GM12878 (cell line): ENCODE measurements around the gene MT1H. TPM values are rescaled to one million over a fixed set of nuclear protein-coding genes. Genes with fewer than 3 reads are reported as not detected.

Experiments used
- BACH1 ChIP-seq: fragments of 450-650 bp; IDR thresholded peaks from 2 replicates; pipeline ENCODE4 v1.6.1; 2017; ENCODE audit warnings: mild to moderate bottlenecking, borderline replicate concordance
- E4F1 ChIP-seq: fragments of 450-650 bp; IDR thresholded peaks from 2 replicates; pipeline ENCODE4 v1.6.1; 2018; ENCODE audit warnings: borderline replicate concordance, mild to moderate bottlenecking; ENCODE audit not compliant: partially characterized antibody
- HDAC6 ChIP-seq: fragments of 200-600 bp; sonication (generic); IDR thresholded peaks from one replicate; pipeline ENCODE4 v1.8.0; 2017; ENCODE audit warnings: antibody characterized with exemption; ENCODE audit not compliant: unreplicated experiment
- NFXL1 ChIP-seq: fragments of 450-650 bp; IDR thresholded peaks from 2 replicates; pipeline ENCODE4 v1.6.1; 2017; ENCODE audit warnings: antibody characterized with exemption, mild to moderate bottlenecking, borderline replicate concordance
- NFYA ChIP-seq: IDR thresholded peaks from 2 replicates; pipeline ENCODE4 v1.6.1; 2011; ENCODE audit warnings: low read depth, mild to moderate bottlenecking, low read length, improper control_type of control experiment, borderline replicate concordance
- NR2F1 ChIP-seq: fragments of 450-650 bp; conservative IDR thresholded peaks from 2 replicates; pipeline ENCODE4 v1.6.1; 2017; ENCODE audit warnings: mild to moderate bottlenecking
- NRF1 ChIP-seq: conservative IDR thresholded peaks from 2 replicates; pipeline ENCODE4 v1.6.1; 2011; ENCODE audit warnings: mild to moderate bottlenecking, low read depth, low read length, improper control_type of control experiment
- PAX5 ChIP-seq: IDR thresholded peaks from 2 replicates; pipeline ENCODE4 v1.6.1; 2011; ENCODE audit warnings: low read depth, low read length, borderline replicate concordance
- POLR2AphosphoS5 ChIP-seq: IDR thresholded peaks from 2 replicates; pipeline ENCODE4 v1.6.1; 2011; ENCODE audit warnings: mild to moderate bottlenecking, low read length, inconsistent platforms
- RB1 ChIP-seq: fragments of 450-650 bp; formaldehyde crosslinking; IDR thresholded peaks from 2 replicates; pipeline ENCODE4 v1.6.1; 2017; ENCODE audit warnings: mild to moderate bottlenecking, borderline replicate concordance
- RBBP5 ChIP-seq: fragments of 200-600 bp; sonication (generic); conservative IDR thresholded peaks from 2 replicates; pipeline ENCODE4 v1.6.1; 2016
- RFX5 ChIP-seq: IDR thresholded peaks from 2 replicates; pipeline ENCODE4 v1.6.1; 2011; ENCODE audit warnings: low read depth, low read length, improper control_type of control experiment
- SIX5 ChIP-seq: IDR thresholded peaks from 2 replicates; pipeline ENCODE4 v1.6.1; 2011; ENCODE audit warnings: mild to moderate bottlenecking, low read depth, low read length, moderate library complexity; ENCODE audit not compliant: severe bottlenecking
- SREBF1 ChIP-seq: IDR thresholded peaks from 2 replicates; pipeline ENCODE4 v1.6.1; 2012; ENCODE audit warnings: mild to moderate bottlenecking, low read length
- YBX1 ChIP-seq: fragments of 450-650 bp; IDR thresholded peaks from 2 replicates; pipeline ENCODE4 v1.6.1; 2016; ENCODE audit warnings: antibody characterized with exemption
- ZBTB11 ChIP-seq: fragments of 450-650 bp; formaldehyde crosslinking; IDR thresholded peaks from 2 replicates; pipeline ENCODE4 v1.5.0; 2022; ENCODE audit warnings: mild to moderate bottlenecking, missing genetic modification characterization
- ZNF274 ChIP-seq: IDR thresholded peaks from one replicate; pipeline ENCODE4 v1.8.0; 2011; ENCODE audit not compliant: insufficient read length, insufficient read depth
- ZNF384 ChIP-seq: IDR thresholded peaks from 2 replicates; pipeline ENCODE4 v1.6.1; 2012; ENCODE audit warnings: low read depth, mild to moderate bottlenecking, low read length, improper control_type of control experiment, borderline replicate concordance
- ZNF592 ChIP-seq: fragments of 450-650 bp; IDR thresholded peaks from 2 replicates; pipeline ENCODE4 v1.6.1; 2017; ENCODE audit warnings: mild to moderate bottlenecking, moderate library complexity
- polyA plus RNA-seq, 11 experiments: library from polyadenylated mRNA; depleted of rRNA in 4 of 11; unstranded in 6 of 11; stranded (reverse) in 5 of 11; fragments of >200 nt; fragmentation: Nextera tagmentation in 4 of 11; fragmentation: Illumina TruSeq in 1 of 11; extraction: Ambion mirVana in 4 of 11; extraction: Trizol in 1 of 11; gene quantifications; 1 replicate in 1 of 11; 2 replicates in 10 of 11; pipeline versions ENCODE4 v1.2.1 to v1.2.3, GENCODE V29; 2011 to 2016; ENCODE audit warnings: inconsistent platforms in 2 of 11, missing spikeins in 2 of 11, low read depth in 1 of 11
- total RNA-seq, 4 experiments: library from RNA; depleted of rRNA in 3 of 4; stranded (reverse); fragments of >200 nt in 3 of 4; fragmentation: Illumina TruSeq in 1 of 4; extraction: Trizol in 1 of 4; gene quantifications; 2 replicates each; pipeline versions ENCODE4 v1.2.1 to v1.2.3, GENCODE V29; 2013 to 2021

Gene MT1H
- total and polyA plus RNA-seq, 10 of the 15 experiments (the other 5 are each of a cell fraction or from before 2014, with no cell fraction given): 0.40 to 6.0 (median 1.1) TPM; not detected in 2

DNA sequence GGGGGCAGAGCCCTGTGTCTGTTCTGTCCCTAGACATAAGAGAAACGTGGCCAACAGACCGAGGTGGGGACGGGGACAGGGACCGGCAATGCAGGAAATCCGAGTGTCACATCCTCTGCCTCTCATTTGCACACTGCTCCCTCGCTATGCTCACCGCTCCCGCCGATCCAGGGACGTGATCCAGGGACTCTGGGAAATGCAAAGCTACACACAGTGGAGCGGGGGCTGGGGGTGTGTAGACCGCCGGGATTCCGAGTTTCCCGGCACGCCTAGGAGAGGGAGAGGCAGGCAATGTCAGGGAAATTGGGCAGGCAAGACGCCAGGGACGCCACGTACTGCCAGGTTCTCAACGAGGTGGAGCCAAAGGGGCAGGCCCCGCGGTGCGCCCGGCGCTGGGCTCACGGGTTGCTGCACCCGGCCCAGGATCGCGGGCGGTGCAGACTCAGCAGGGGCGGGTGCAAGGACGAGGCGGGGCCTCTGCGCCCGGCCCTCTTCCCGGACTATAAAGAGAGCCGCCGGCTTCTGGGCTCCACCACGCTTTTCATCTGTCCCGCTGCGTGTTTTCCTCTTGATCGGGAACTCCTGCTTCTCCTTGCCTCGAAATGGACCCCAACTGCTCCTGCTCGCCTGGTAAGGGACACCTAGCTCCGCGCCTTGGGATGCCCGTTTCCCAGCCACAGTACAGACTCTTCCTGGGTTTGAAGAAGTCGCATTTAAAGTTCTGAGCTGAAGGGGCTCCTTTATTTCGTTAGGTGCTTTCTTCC, 12.5 kb downstream of the MT1H start, which contains the start of gene MT1X (continued):
- TF ChIP-seq ZBTB11 (CRISPR knock-in tag) (no peak), NR2F1 (no peak), SIX5 (no peak), E4F1 (no peak), RB1 (no peak), PAX5 (no peak), RBBP5 (no peak), BACH1 (no peak), ZNF592 (no peak), SREBF1 (no peak), NRF1 (no peak), POLR2AphosphoS5 (peak; percentile 95), NFXL1 (no peak), ZNF274 (no peak), ZNF384 (no peak), HDAC6 (no peak), NFYA (no peak), YBX1 (no peak), RFX5 (no peak)
